Measurements from ENCODE around the gene CNBP. TPM values are rescaled to one million over a fixed set of nuclear protein-coding genes. Genes with fewer than 3 reads are reported as not detected.

CNBP gene
- total RNA-seq, 2 donors from 2014 or later: 308 to 459 TPM

DNA sequence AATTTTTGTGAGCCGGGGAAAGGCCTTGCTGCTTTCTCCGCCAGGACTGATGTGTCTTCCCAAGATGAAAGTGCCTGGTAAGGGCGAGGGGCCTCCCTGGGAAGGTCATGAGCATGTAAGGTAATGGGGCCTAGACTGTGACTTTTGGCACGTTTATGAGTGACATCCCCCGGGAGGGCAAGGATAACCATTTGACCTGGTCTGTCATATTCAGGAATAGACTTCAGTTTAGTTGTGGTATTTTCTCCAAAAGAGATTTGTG lies 631 bp upstream of the CNBP start:
- peak; percentile 22 for ATAC-seq (ENCODE audit: insufficient number of reproducible peaks, low FRiP score, low read depth)
- no peak for TF ChIP-seq CTCF (IDR thresholded peaks at IDR 0.05)

DNA sequence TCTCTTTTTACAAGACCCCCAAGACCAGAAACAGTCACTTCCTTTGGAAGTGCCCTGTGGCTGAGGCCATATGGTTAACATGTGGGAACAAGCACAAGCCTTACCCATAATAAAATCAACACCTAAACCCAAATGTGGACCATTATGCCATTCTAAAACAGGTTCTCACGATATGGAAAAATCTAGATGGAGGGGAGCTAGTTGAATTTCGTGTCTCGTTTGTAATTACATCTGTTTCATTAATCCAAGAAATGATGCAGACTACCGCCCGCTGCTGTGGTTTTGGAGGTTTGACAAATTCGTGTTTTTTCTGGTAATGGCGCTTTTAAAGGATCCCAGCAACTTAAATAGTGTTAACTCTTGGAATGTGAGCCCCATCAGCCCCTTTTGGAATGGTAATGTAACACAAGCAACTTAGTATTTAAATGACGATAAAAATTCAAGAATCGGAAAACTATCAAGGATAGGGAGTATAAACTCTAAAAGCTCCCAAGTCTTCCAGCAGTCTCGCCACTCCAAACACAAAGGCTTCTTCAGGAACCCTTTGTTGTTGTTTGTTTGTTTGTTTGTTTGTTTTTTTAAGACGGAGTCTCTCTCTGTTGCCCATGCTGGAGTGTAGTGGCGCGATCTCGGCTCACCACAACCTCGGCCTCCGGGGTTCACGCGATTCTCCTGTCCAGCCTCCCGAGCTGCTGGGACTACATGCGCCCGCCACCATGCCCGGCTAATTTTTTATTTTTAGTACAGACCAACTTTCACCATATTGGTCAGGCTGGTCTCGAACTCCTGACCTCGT lies 1.1 kb downstream of the CNBP start:
- H3K36me3 ChIP-seq: peaks cover 5% of the 10 kb centered on the region
- ATAC-seq (ENCODE audit: insufficient number of reproducible peaks, low FRiP score, low read depth) (no peak), DNase-seq (ENCODE audit: low spot score) (no peak)
- no peaks in the 10 kb centered on the region for H3K27me3 ChIP-seq (replicated peaks; ENCODE audit: insufficient read depth)
- no peaks in the 10 kb centered on the region for H3K9me3 ChIP-seq
- peak overlapping the region; percentile 98 to 100 for H3K27ac ChIP-seq
- no peak for TF ChIP-seq CTCF (IDR thresholded peaks at IDR 0.05)
- H3K4me1 ChIP-seq (ENCODE audit: control insufficient read depth in 1 of 2, low read depth in 2 of 2): peaks cover 45 to 51% of the 10 kb centered on the region in 2 donors
- H3K4me3 ChIP-seq: peak overlapping the region; percentile 100

More for the DNA sequence above, 631 bp upstream of the CNBP start:
- Histone ChIP-seq H3K36me3 (no peaks in the 10 kb centered on the region), H3K27me3 (replicated peaks; ENCODE audit: insufficient read depth) (no peaks in the 10 kb centered on the region), H3K9me3 (no peaks in the 10 kb centered on the region), H3K4me3 (peak overlapping the region; percentile 100), H3K4me1 (ENCODE audit: control insufficient read depth in 1 of 2, low read depth in 2 of 2) (peaks cover 28 to 34% of the 10 kb centered on the region in 2 donors), H3K27ac (peak overlapping the region; percentile 98 to 100)
- no peak for DNase-seq (ENCODE audit: low spot score)

GRCh38 chr3:129181819-129182218 lies 1.9 kb downstream of the CNBP start:
- TF ChIP-seq CTCF (IDR thresholded peaks at IDR 0.05): no peak
- DNase-seq (ENCODE audit: low spot score) (no peak), ATAC-seq (ENCODE audit: insufficient number of reproducible peaks, low FRiP score, low read depth) (no peak)
- Histone ChIP-seq H3K27ac (peak overlapping the region; percentile 98 to 100), H3K36me3 (peaks cover 5% of the 10 kb centered on the region), H3K27me3 (replicated peaks; ENCODE audit: insufficient read depth) (no peaks in the 10 kb centered on the region), H3K4me1 (ENCODE audit: control insufficient read depth in 1 of 2, low read depth in 2 of 2) (peaks cover 52 to 59% of the 10 kb centered on the region in 2 donors), H3K4me3 (peak overlapping the region; percentile 100), H3K9me3 (no peaks in the 10 kb centered on the region)

DNA sequence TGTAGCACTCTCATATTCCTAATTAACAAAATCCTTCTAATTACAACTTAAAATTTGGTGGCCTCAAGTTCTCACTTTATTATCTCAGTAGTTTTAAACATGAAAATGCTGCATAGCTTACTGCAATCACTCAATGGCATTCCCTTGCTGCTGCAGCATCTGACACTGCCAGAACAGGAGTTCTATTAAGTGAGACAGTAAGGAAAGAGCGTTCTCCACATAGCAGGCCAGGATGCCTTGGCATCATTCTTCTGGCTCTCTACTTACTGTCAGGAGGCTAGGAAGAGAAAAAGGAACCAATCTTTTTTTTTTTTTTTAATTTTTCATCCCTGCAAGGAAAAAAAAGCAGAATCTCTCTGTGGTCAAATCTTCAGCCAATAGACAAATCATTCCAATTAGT lies 3.2 kb downstream of the CNBP start:
- ATAC-seq (ENCODE audit: insufficient number of reproducible peaks, low FRiP score, low read depth): no peak
- DNase-seq (ENCODE audit: low spot score): no peak
- peaks cover 5% of the 10 kb centered on the region for H3K36me3 ChIP-seq
- TF ChIP-seq CTCF (IDR thresholded peaks at IDR 0.05): no peak
- H3K27ac ChIP-seq: peak overlapping the region in 1 of 2 donors; percentile 34
- H3K27me3 ChIP-seq (replicated peaks; ENCODE audit: insufficient read depth): no peaks in the 10 kb centered on the region
- H3K4me3 ChIP-seq: peak overlapping the region; percentile 100
- no peaks in the 10 kb centered on the region for H3K9me3 ChIP-seq
- peaks cover 58 to 72% of the 10 kb centered on the region in 2 donors for H3K4me1 ChIP-seq (ENCODE audit: control insufficient read depth in 1 of 2, low read depth in 2 of 2)

DNA sequence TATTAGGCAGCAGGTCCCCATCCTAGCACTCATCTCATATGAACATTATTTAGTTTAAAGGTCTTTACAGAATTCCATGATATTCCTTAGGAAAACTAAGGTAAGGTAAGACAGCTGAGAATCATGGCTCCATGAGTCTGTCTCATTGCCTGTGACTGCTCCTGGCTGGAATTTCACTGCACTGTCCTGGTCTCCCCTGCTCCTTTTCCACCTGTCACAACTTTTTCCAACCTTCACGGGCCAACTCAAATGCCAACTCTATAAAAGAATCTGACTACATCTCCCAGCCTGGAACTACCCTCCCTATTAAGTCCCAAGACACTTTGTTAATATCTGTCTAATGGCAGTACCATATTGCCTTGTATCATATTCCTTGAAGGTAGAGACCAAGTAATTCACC lies 7.6 kb downstream of the CNBP start:
- DNase-seq (ENCODE audit: low spot score): no peak
- Histone ChIP-seq H3K4me1 (ENCODE audit: control insufficient read depth in 1 of 2, low read depth in 2 of 2) (peaks cover 72 to 99% of the 10 kb centered on the region in 2 donors), H3K36me3 (peaks cover 10% of the 10 kb centered on the region), H3K4me3 (no peak overlapping the region), H3K27me3 (replicated peaks; ENCODE audit: insufficient read depth) (no peaks in the 10 kb centered on the region), H3K9me3 (no peaks in the 10 kb centered on the region), H3K27ac (no peak overlapping the region)
- ATAC-seq (ENCODE audit: insufficient number of reproducible peaks, low FRiP score, low read depth): no peak
- TF ChIP-seq CTCF (IDR thresholded peaks at IDR 0.05): no peak

Measured in thoracic aorta (tissue), 2 donors.